Hematopoietic multipotent progenitor cell treated with erythropoietin and hydrocortisone succinate and interleukin-3 and kit ligand, for 15 days (in vitro differentiated cells): Measurements from ENCODE around the gene PDZD4.

Experiments used
- DNase-seq: peaks from one replicate; pipeline ENCODE4 v3.0.0-alpha.2; 2015; ENCODE audit warnings: low spot score

PDZD4 gene

GRCh38 chrX:153829799-153830639 lies at the start of gene PDZD4:
PDZD4 (minus strand) TSS chrX:153830544; CDS start chrX:153830298, 246 bp downstream.
- no peak for DNase-seq

GRCh38 chrX:153879741-153880439 lies 49.5 kb upstream of the PDZD4 start:
- DNase-seq: no peak

DNA sequence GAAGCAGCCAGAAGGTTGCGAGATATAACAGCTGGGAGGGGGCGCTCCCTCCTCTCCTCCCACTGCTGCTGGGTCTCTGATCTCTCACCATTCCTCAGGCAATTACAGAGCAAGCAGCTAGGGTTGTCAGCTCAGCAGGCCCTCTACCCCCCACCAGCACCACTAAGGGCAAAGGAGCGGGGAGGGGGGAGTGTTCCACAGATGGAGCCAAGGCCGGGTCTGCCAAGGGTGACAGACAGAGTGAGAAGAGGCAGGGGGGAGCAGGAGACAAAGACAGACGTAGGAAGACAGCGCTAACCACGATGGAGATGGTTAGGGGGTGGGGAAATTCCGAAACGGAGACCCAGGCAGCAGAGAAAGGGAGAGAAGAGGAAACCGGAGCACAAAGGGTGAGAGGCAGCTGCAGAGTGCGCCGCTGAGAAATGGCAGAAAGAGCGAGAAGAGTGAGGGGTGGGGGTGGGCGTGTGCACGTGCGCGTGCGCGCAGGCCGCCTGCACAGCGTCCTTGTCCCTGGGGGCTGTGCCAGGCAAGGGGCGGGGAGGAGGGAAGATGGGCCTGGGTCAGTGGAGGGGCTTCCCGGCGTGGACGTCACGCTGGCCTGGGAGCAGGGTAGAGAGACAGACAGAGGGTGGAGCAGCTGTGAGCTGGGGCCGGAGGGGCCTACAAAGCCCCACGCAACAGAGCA lies 48.8 kb upstream of the PDZD4 start:
- DNase-seq: no peak

DNA sequence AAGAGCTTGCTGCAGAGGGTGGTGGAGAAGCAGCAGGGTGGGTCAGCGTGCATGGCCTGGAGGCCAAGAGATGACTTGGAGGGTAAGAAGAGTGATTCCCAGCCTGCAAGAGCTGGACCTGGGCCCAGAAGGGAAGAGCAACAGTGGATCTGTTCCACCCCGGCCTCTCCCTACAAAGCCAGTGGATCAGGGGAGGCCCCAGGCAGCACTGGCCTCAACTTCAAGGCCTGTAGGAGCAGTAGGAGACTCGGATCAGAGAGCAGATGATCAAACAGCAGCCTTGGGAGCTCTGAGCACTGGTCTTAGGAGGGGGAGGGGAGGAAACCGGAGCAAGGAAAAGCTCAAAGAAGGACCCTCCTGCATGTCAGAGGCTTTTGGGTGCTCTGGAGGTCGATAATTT lies 48.0 kb upstream of the PDZD4 start:
- DNase-seq: no peak

GRCh38 chrX:153877571-153878261 lies 47.4 kb upstream of the PDZD4 start:
- DNase-seq: no peak

GRCh38 chrX:153876112-153876491 lies 45.8 kb upstream of the PDZD4 start:
- DNase-seq: no peak

- peak; percentile 31 for DNase-seq
These were observed 45.2 kb upstream of the PDZD4 start for GRCh38 chrX:153875391-153876111.

- DNase-seq: no peak
These were observed 44.2 kb upstream of the PDZD4 start for GRCh38 chrX:153874366-153875125.

DNA sequence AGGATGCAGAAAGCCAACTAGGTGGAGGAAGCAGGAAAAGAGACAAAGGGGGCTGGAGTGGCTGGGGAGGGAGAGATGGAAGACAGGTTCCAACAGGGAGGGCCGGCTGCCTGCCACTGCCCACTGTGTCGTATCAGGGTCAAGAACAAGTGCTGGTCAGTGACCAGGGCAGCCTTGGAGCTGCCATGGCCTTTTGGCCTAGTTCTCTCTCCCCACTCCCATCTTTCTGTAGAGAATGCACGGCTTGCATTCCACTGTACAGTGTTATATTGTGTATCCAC lies 43.7 kb upstream of the PDZD4 start:
- no peak for DNase-seq

DNA sequence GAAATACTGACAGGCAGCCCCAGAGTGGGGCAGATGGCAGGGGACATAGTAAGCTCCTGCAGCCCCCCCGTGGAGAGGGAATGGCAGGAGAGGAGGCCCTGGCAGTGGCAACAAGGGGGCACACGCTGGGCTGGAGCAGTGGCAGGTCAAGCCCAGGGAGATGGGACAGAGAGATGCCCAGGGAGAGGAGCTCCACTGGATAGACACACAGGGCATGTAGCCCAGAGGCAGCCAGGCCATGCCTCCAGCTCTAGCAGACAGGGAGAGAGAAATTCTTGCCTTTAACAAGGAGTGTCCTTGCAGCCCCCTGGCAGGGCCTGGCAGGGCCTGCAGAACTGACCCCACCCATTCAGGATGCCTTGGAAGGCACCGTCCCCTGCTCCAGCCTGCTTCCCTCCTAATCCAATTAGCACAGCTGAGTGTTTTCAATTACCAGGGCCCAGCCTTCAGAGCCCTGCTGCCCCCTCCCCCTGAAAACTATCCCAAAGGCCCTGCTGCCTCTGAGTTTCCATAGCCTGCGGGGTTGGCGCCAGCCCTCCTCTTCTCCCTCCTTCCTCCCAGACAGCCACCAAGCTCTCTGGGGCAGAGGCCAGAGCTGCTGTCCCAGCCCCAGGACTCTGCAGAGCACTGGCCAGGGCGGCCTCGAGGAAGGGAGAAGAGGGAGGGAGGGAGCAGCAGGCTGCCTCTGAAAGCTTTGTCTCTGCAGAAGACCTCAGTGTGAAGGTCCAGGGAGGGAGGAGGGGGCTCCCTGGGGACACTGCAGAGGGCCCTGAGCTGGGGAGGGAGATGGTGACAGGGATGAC lies 43.1 kb upstream of the PDZD4 start:
- no peak for DNase-seq

DNA sequence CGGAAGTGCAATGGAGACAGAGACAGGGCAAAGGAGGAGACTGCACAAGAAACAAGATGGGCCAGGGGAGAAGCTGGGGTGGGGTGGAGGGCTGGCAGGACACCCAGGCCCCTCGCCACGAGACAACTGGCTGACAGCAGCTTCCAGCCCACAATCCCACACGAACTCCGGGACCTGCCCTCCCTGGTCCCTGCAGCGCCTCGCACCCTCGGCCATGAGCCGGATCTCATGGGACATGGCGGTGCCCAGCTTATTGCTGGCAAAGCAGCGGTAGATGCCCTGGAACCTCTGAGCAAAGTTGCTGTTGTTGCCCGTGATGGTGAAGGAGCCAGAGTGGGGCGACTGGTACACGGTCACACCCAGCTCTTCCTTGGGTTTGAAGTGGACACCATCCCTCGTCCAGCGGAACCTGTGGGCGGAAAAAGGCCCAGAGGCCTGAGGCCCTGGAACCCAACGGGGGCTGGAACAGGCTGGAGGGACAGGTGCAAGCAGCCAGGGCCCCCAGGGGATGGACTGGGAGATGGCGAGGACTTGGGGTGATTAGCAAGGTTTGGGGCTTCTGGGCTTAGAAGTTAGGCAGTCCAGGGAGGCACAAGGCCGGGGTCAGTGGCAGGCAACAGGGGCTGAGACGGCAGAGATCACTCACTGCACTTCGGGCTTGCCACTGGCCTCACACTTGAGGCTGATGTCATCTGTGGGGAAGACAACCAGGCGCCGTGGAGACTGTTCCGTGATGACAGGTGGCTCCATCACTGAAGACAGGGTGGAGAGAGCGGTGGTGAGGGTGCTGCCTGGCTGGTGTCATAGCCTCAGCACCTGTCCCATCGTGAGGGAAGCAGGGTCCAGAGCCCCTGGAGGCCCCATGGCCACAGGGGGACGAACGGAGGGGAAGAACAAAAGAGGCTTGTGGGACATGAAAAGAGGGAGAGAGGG lies 41.9 kb upstream of the PDZD4 start:
- no peak for DNase-seq

GRCh38 chrX:153871451-153871850 lies 41.1 kb upstream of the PDZD4 start:
- no peak for DNase-seq

GRCh38 chrX:153870791-153871360 lies 40.5 kb upstream of the PDZD4 start:
- no peak for DNase-seq

DNA sequence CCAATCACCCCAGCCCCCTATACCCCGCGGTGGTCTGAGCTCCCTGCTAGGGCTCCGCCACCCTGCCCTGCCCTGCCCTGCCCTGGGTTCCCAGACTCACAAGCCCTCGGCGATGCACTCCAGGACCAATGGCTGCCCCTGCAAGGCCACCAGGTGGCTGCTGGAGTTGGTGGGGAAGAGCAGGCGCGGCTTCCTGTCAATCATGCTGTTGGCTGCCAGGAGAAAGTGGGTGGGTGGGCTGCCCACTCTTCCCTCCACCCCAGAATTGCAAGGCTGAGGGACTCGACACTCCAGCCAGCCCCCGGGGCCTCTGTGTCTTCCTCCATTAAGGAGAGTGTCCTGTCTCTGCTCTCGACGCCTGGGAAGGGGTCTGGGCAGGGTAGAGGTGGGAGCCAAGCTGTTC lies 39.9 kb upstream of the PDZD4 start:
- no peak for DNase-seq

- no peak for DNase-seq
These were observed 39.3 kb upstream of the PDZD4 start for GRCh38 chrX:153869473-153870287.

GRCh38 chrX:153868576-153869472 lies 38.5 kb upstream of the PDZD4 start:
- DNase-seq: no peak

GRCh38 chrX:153867671-153868070 lies 37.3 kb upstream of the PDZD4 start:
- no peak for DNase-seq
